ENCODE measurements around the gene ADGRL4.
"Not testable (repeated sequence)": the region's sequence is repeated elsewhere in the genome, so short reads cannot be mapped to it uniquely, and the experiment has no call there.

The ADGRL4 gene

DNA sequence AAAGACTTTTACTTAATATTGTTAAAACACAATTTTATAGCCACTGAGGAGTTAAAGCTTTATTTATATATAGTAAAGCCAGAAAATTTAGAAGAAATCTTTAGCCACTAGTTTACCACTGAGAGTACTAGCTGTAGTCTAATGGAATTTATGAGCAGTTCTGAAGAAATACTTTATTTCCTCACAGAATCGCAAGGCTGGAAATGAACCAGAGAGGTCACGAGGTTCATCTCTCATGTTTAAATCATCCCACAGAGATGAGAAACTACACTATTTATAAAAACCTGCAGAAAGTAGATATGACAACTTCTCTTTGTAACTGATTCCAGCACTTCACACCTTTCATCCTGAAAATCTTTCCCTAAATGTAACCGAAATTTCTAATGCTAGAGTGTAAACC is 26.0 kb downstream of the ADGRL4 start:
- H3F3A ChIP-seq (ENCODE audit: insufficient read depth): no peaks in the 10 kb centered on the region
- H2AFZ ChIP-seq (ENCODE audit: low read depth, low read length, severe bottlenecking): no peak overlapping the region
- H3K9me3 ChIP-seq (ENCODE audit: insufficient read depth, low read length): no peaks in the 10 kb centered on the region
- H3K9me2 ChIP-seq (replicated peaks; ENCODE audit: insufficient read depth, low read length): no peaks in the 10 kb centered on the region
- no peaks in the 10 kb centered on the region for H3K27me3 ChIP-seq (ENCODE audit: low read length)
- TF ChIP-seq EZH2phosphoT487 (conservative IDR thresholded peaks at IDR 0.05; ENCODE audit: low read length): no peak
- TF ChIP-seq, protein P1, sequence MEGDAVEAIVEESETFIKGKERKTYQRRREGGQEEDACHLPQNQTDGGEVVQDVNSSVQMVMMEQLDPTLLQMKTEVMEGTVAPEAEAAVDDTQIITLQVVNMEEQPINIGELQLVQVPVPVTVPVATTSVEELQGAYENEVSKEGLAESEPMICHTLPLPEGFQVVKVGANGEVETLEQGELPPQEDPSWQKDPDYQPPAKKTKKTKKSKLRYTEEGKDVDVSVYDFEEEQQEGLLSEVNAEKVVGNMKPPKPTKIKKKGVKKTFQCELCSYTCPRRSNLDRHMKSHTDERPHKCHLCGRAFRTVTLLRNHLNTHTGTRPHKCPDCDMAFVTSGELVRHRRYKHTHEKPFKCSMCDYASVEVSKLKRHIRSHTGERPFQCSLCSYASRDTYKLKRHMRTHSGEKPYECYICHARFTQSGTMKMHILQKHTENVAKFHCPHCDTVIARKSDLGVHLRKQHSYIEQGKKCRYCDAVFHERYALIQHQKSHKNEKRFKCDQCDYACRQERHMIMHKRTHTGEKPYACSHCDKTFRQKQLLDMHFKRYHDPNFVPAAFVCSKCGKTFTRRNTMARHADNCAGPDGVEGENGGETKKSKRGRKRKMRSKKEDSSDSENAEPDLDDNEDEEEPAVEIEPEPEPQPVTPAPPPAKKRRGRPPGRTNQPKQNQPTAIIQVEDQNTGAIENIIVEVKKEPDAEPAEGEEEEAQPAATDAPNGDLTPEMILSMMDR (IDR thresholded peaks at IDR 0.05; ENCODE audit: insufficient read depth, low read length, poor library complexity, severe bottlenecking): no peak
- no peak overlapping the region for H3K4me2 ChIP-seq (ENCODE audit: low read depth, low read length, poor library complexity, severe bottlenecking)
- H4K20me1 ChIP-seq (ENCODE audit: low read depth, low read length): no peaks in the 10 kb centered on the region
- H3K79me2 ChIP-seq (ENCODE audit: insufficient read depth, low read length): no peaks in the 10 kb centered on the region
- H3K4me3 ChIP-seq (ENCODE audit: insufficient read depth, low read length, poor library complexity, severe bottlenecking): no peak overlapping the region
- no peak overlapping the region for H3K27ac ChIP-seq (ENCODE audit: low read depth, low read length)
- no peaks in the 10 kb centered on the region for H3K36me3 ChIP-seq (ENCODE audit: low read length)
- H3K9ac ChIP-seq (ENCODE audit: low read length): no peak overlapping the region

DNA sequence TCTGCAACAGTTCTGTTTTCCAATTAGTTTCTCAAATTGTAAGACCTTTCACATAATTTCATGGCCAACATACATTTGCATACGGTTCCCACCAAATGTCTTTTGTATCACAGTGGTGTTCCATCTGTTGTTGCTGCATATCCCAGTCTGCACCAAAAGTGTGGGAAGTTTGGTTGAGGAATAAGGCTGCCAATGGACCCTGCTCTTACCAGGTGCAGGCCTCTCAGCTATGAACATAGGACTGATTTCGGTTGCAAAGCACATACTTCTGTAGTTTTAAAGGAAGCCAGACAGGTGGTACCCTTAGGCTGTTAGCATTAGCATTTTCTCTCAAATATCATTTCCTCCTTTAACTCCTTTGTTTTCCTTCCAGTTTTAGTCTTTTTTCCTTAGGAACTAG is 33.8 kb downstream of the ADGRL4 start:
- no peak overlapping the region for H3K9ac ChIP-seq (ENCODE audit: low read length)
- H3F3A ChIP-seq (ENCODE audit: insufficient read depth): no peaks in the 10 kb centered on the region
- H3K79me2 ChIP-seq (ENCODE audit: insufficient read depth, low read length): no peaks in the 10 kb centered on the region
- no peaks in the 10 kb centered on the region for H3K27me3 ChIP-seq (ENCODE audit: low read length)
- no peak overlapping the region for H3K27ac ChIP-seq (ENCODE audit: low read depth, low read length)
- no peak overlapping the region for H2AFZ ChIP-seq (ENCODE audit: low read depth, low read length, severe bottlenecking)
- H4K20me1 ChIP-seq (ENCODE audit: low read depth, low read length): no peaks in the 10 kb centered on the region
- H3K4me2 ChIP-seq (ENCODE audit: low read depth, low read length, poor library complexity, severe bottlenecking): no peak overlapping the region
- H3K4me3 ChIP-seq (ENCODE audit: insufficient read depth, low read length, poor library complexity, severe bottlenecking): no peak overlapping the region
- H3K9me2 ChIP-seq (replicated peaks; ENCODE audit: insufficient read depth, low read length): no peaks in the 10 kb centered on the region
- no peak for TF ChIP-seq EZH2phosphoT487 (conservative IDR thresholded peaks at IDR 0.05; ENCODE audit: low read length)
- TF ChIP-seq, protein P1 (IDR thresholded peaks at IDR 0.05; ENCODE audit: insufficient read depth, low read length, poor library complexity, severe bottlenecking): no peak
- H3K36me3 ChIP-seq (ENCODE audit: low read length): no peaks in the 10 kb centered on the region
- H3K9me3 ChIP-seq (ENCODE audit: insufficient read depth, low read length): no peaks in the 10 kb centered on the region

DNA sequence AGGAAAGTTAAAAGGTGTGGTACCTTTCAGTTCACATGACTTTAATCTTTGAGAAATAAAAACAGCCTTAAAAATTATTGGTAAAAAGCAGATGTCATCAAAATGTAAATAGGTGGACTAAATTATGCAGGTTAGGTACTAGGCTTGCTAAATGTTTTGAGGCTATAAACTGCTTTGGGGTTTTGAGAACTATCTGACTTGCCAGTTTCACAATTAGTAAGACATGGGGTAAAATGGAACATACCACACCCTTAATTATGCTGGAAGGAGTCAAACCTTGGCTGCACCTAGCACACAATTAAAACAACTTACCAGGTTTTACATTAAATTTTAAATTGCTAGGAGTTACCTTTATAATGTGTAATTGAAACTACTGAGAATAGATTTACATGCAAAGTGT is 39.4 kb downstream of the ADGRL4 start:
- H3K27ac ChIP-seq (ENCODE audit: low read depth, low read length); H3K4me2 ChIP-seq (ENCODE audit: low read depth, low read length, poor library complexity, severe bottlenecking); H3K9me3 ChIP-seq (ENCODE audit: insufficient read depth, low read length); H3K79me2 ChIP-seq (ENCODE audit: insufficient read depth, low read length); H3K9me2 ChIP-seq (replicated peaks; ENCODE audit: insufficient read depth, low read length); H3K36me3 ChIP-seq (ENCODE audit: low read length); H3K4me3 ChIP-seq (ENCODE audit: insufficient read depth, low read length, poor library complexity, severe bottlenecking); H3K27me3 ChIP-seq (ENCODE audit: low read length); H3F3A ChIP-seq (ENCODE audit: insufficient read depth); H2AFZ ChIP-seq (ENCODE audit: low read depth, low read length, severe bottlenecking); H4K20me1 ChIP-seq (ENCODE audit: low read depth, low read length); H3K9ac ChIP-seq (ENCODE audit: low read length): not testable (repeated sequence)

GRCh38 chr1:78958711-78959110 is 47.8 kb downstream of the ADGRL4 start:
- H3K79me2 ChIP-seq (ENCODE audit: insufficient read depth, low read length): no peaks in the 10 kb centered on the region
- no peak overlapping the region for H3K27ac ChIP-seq (ENCODE audit: low read depth, low read length)
- TF ChIP-seq EZH2phosphoT487 (conservative IDR thresholded peaks at IDR 0.05; ENCODE audit: low read length): no peak
- TF ChIP-seq, protein P1 (IDR thresholded peaks at IDR 0.05; ENCODE audit: insufficient read depth, low read length, poor library complexity, severe bottlenecking): no peak
- no peak overlapping the region for H2AFZ ChIP-seq (ENCODE audit: low read depth, low read length, severe bottlenecking)
- H3K4me2 ChIP-seq (ENCODE audit: low read depth, low read length, poor library complexity, severe bottlenecking): no peak overlapping the region
- no peaks in the 10 kb centered on the region; the same call in 1 of the 2 replicates for H3K36me3 ChIP-seq (ENCODE audit: low read length)
- H4K20me1 ChIP-seq (ENCODE audit: low read depth, low read length): no peaks in the 10 kb centered on the region
- no peak overlapping the region for H3K9ac ChIP-seq (ENCODE audit: low read length)
- H3K9me2 ChIP-seq (replicated peaks; ENCODE audit: insufficient read depth, low read length): no peaks in the 10 kb centered on the region
- H3K27me3 ChIP-seq (ENCODE audit: low read length): no peaks in the 10 kb centered on the region
- H3K9me3 ChIP-seq (ENCODE audit: insufficient read depth, low read length): no peaks in the 10 kb centered on the region
- H3K4me3 ChIP-seq (ENCODE audit: insufficient read depth, low read length, poor library complexity, severe bottlenecking): no peak overlapping the region
- H3F3A ChIP-seq (ENCODE audit: insufficient read depth): no peaks in the 10 kb centered on the region
